Keratinocyte (primary cell): Measurements from ENCODE around the gene SUFU. TPM values are rescaled to one million over a fixed set of nuclear protein-coding genes. Genes with fewer than 3 reads are reported as not detected.

Source experiments
- DNase-seq: peaks from one replicate; pipeline ENCODE4 v3.0.0-alpha.2; 2011; ENCODE audit warnings: low read depth, missing footprints, low spot score
- FAIRE-seq: peaks from 2 replicates; lab custom pipeline; 2011; peaks lifted over from hg19 to GRCh38; lab: Jason Lieb, UNC
- H2AFZ ChIP-seq: 2 replicates; pipeline ENCODE4 v1.6.0; 2012; ENCODE audit warnings: low read length, control low read depth, inconsistent platforms; ENCODE audit not compliant: control insufficient read depth
- H3K27ac ChIP-seq: 2 replicates; pipeline ENCODE4 v1.5.1; 2011; ENCODE audit warnings: low read length; ENCODE audit not compliant: control insufficient read depth, insufficient read depth
- H3K27me3 ChIP-seq: 3 replicates; pipeline ENCODE4 v1.6.0; 2011; ENCODE audit warnings: low read length; ENCODE audit not compliant: control insufficient read depth, insufficient read depth; ENCODE audit errors: extremely low read depth
- H3K36me3 ChIP-seq, 2 experiments: 2 replicates in 1 of 2; 3 replicates in 1 of 2; pipeline ENCODE4 v1.5.1; 2011; ENCODE audit warnings: low read length in 2 of 2, mild to moderate bottlenecking in 1 of 2; ENCODE audit not compliant: control insufficient read depth in 2 of 2, insufficient read depth in 2 of 2; ENCODE audit errors: extremely low read depth in 1 of 2
- H3K4me1 ChIP-seq: 3 replicates; pipeline ENCODE4 v1.5.1; 2011; ENCODE audit warnings: low read length; ENCODE audit not compliant: control insufficient read depth, insufficient read depth; ENCODE audit errors: extremely low read depth
- H3K4me2 ChIP-seq: 3 replicates; pipeline ENCODE4 v1.6.0; 2011; ENCODE audit warnings: low read depth, low read length; ENCODE audit not compliant: control insufficient read depth, insufficient read depth; ENCODE audit errors: extremely low read depth
- H3K4me3 ChIP-seq, 3 experiments: fragments of 200-600 bp in 1 of 3; sonication (generic) in 1 of 3; 2 replicates in 2 of 3; 3 replicates in 1 of 3; pipeline ENCODE4 v1.5.1; 2011 to 2016; ENCODE audit warnings: low read length in 3 of 3, mild to moderate bottlenecking in 3 of 3, control low read depth in 2 of 3, inconsistent platforms in 1 of 3, low read depth in 1 of 3, mixed read lengths in 1 of 3, mixed run types in 1 of 3, moderate library complexity in 1 of 3; ENCODE audit not compliant: control insufficient read depth in 2 of 3, insufficient read depth in 2 of 3; ENCODE audit errors: extremely low read depth in 1 of 3
- H3K79me2 ChIP-seq: 2 replicates; pipeline ENCODE4 v1.6.0; 2012; ENCODE audit warnings: low read length; ENCODE audit not compliant: control insufficient read depth, insufficient read depth
- H3K9ac ChIP-seq: 3 replicates; pipeline ENCODE4 v1.6.0; 2011; ENCODE audit warnings: low read length; ENCODE audit not compliant: control insufficient read depth, insufficient read depth; ENCODE audit errors: extremely low read depth
- H3K9me1 ChIP-seq: 3 replicates; pipeline ENCODE4 v1.6.0; 2011; ENCODE audit warnings: low read length; ENCODE audit not compliant: control insufficient read depth, insufficient read depth; ENCODE audit errors: extremely low read depth
- H3K9me3 ChIP-seq: 2 replicates; pipeline ENCODE4 v1.5.1; 2012; ENCODE audit warnings: low read depth, low read length; ENCODE audit not compliant: control insufficient read depth
- H4K20me1 ChIP-seq: 3 replicates; pipeline ENCODE4 v1.6.0; 2011; ENCODE audit warnings: low read length; ENCODE audit not compliant: control insufficient read depth, insufficient read depth; ENCODE audit errors: extremely low read depth
- CTCF ChIP-seq, 3 experiments: IDR thresholded peaks in 1 of 3; conservative IDR thresholded peaks in 1 of 3; optimal IDR thresholded peaks in 1 of 3; 2 replicates in 2 of 3; 3 replicates in 1 of 3; pipeline versions ENCODE3 to v1.5.1; 2011; ENCODE audit warnings: low read length in 3 of 3, mild to moderate bottlenecking in 3 of 3, moderate library complexity in 2 of 3, control low read depth in 1 of 3, inconsistent platforms in 1 of 3; ENCODE audit not compliant: insufficient read depth in 2 of 3; ENCODE audit errors: extremely low read depth in 1 of 3
- EZH2 ChIP-seq: IDR thresholded peaks from one replicate; pipeline ENCODE4 v1.6.1; 2012; ENCODE audit warnings: inconsistent platforms, mild to moderate bottlenecking, low read length, moderate library complexity
- dilution Hi-C: fragments of 300-500 bp; cut with MboI; formaldehyde crosslinking; loops from one replicate; pipeline ENCODE4 v1.7.0; 2020; ENCODE audit warnings: low sequenced_read_pairs; ENCODE audit not compliant: extremely low pct_ligation_motif_present
- polyA plus RNA-seq, 5 experiments: library from polyadenylated mRNA; depleted of rRNA in 3 of 5; stranded (reverse) in 3 of 5; stranded (forward) in 1 of 5; unstranded in 1 of 5; fragments of >200 nt; gene quantifications; 1 replicate in 1 of 5; 2 replicates in 3 of 5; 3 replicates in 1 of 5; pipeline versions ENCODE4 v1.2.1 to v1.2.3, GENCODE V29; 2011 to 2012; ENCODE audit warnings: missing spikeins in 2 of 5, low read depth in 1 of 5, low replicate concordance in 1 of 5

Gene SUFU
- polyA plus RNA-seq, 1 donor (not counting 4 experiments of a cell fraction or from before 2014, with no cell fraction given): 3.7 TPM

- Histone ChIP-seq H3K9me1 (no peaks in the 10 kb centered on the region), H3K9me3 (no peaks in the 10 kb centered on the region), H3K4me1 (peaks cover 4% of the 10 kb centered on the region), H3K27me3 (no peaks in the 10 kb centered on the region), H3K79me2 (no peaks in the 10 kb centered on the region), H3K4me3 (no peak overlapping the region), H3K36me3 (peaks cover 0 to 6% of the 10 kb centered on the region in 2 experiments), H2AFZ (no peak overlapping the region), H3K9ac (no peak overlapping the region), H4K20me1 (no peaks in the 10 kb centered on the region), H3K4me2 (no peak overlapping the region), H3K27ac (no peak overlapping the region)
- DNase-seq: no peak
- TF ChIP-seq CTCF (optimal IDR thresholded peaks at IDR 0.05 in 1 of 3, IDR thresholded peaks at IDR 0.05 in 1 of 3, conservative IDR thresholded peaks at IDR 0.05 in 1 of 3; ENCODE audit: extremely low read depth in 1 of 3, insufficient read depth in 2 of 3, low read length in 3 of 3): no peak
- TF ChIP-seq EZH2: no peak
- no peak for FAIRE-seq
- dilution Hi-C loops: no loop called here
These were observed 42.2 kb downstream of the SUFU start for GRCh38 chr10:102545997-102546396.

GRCh38 chr10:102546606-102547320, 43.0 kb downstream of the SUFU start:
- Histone ChIP-seq H3K79me2 (no peaks in the 10 kb centered on the region), H2AFZ (no peak overlapping the region), H4K20me1 (no peaks in the 10 kb centered on the region), H3K36me3 (peaks cover 0 to 7% of the 10 kb centered on the region in 2 experiments), H3K9me1 (no peaks in the 10 kb centered on the region), H3K9ac (no peak overlapping the region), H3K27ac (no peak overlapping the region), H3K4me2 (no peak overlapping the region), H3K4me3 (no peak overlapping the region), H3K4me1 (peaks cover 4% of the 10 kb centered on the region), H3K27me3 (no peaks in the 10 kb centered on the region), H3K9me3 (no peaks in the 10 kb centered on the region)
- no peak for DNase-seq
- TF ChIP-seq EZH2 (no peak), CTCF (optimal IDR thresholded peaks at IDR 0.05 in 1 of 3, IDR thresholded peaks at IDR 0.05 in 1 of 3, conservative IDR thresholded peaks at IDR 0.05 in 1 of 3; ENCODE audit: extremely low read depth in 1 of 3, insufficient read depth in 2 of 3, low read length in 3 of 3) (no peak)
- no peak for FAIRE-seq
- dilution Hi-C loops: no loop called here
